GM12878 (cell line): ENCODE data around the gene DNAJB14. TPM values are rescaled to one million over a fixed set of nuclear protein-coding genes. Genes with fewer than 3 reads are reported as not detected.

ENCODE experiments used
- ATAC-seq: fragments of 200-7000 bp; cut with Tn5 transposase; 3 replicates; pipeline ENCODE4 v1.9.1; 2020; ENCODE audit warnings: mild to moderate bottlenecking, moderate library complexity
- BruUV-seq: library from RNA; stranded (reverse); fragments of 400-500 nt; replicated peaks from 2 replicates; lab custom pipeline; 2021; lab: Mats Ljungman, UMichigan
- CTCF ChIA-PET: fragments of 300-600 bp; sonication (Branson Sonifier 250); formaldehyde crosslinking; extraction: SDS; loops from one replicate; lab custom pipeline; 2021; ENCODE audit warnings: inconsistent platforms; lab: Yijun Ruan, JAX
- POLR2A ChIA-PET: fragments of 350-600 bp; formaldehyde crosslinking; extraction: SDS; loops from one replicate; lab custom pipeline; 2021; ENCODE audit warnings: inconsistent platforms; lab: Charles Lee
- RAD21 ChIA-PET: fragments of 300-600 bp; sonication (Branson Sonifier 250); formaldehyde crosslinking; loops from one replicate; lab custom pipeline; 2023; ENCODE audit warnings: antibody characterized with exemption; ENCODE audit not compliant: unreplicated experiment; lab: Charles Lee
- SMC1A ChIA-PET: fragments of 300-600 bp; sonication (Branson Sonifier 250); formaldehyde crosslinking; loops from one replicate; lab custom pipeline; 2023; ENCODE audit not compliant: unreplicated experiment, uncharacterized antibody; lab: Charles Lee
- DNase-seq: peaks from one replicate; pipeline ENCODE4 v3.0.0-alpha.2; 2011; ENCODE audit warnings: low read depth, low spot score
- FAIRE-seq: peaks from 3 replicates; lab custom pipeline; 2011; peaks lifted over from hg19 to GRCh38; lab: Jason Lieb, UNC
- H2AFZ ChIP-seq: 2 replicates; pipeline ENCODE4 v1.6.0; 2011; ENCODE audit warnings: low read depth, low read length, control low read depth; ENCODE audit not compliant: control insufficient read depth
- H3K27ac ChIP-seq: 2 replicates; pipeline ENCODE4 v1.5.1; 2011; ENCODE audit warnings: control low read depth; ENCODE audit not compliant: control insufficient read depth, insufficient read depth
- H3K27me3 ChIP-seq, 2 experiments: replicated peaks in 1 of 2; 2 replicates each; pipeline versions ENCODE4 v1.6.0 to v1.6.1; 2011; ENCODE audit warnings: low read length in 1 of 2; ENCODE audit not compliant: control insufficient read depth in 2 of 2, insufficient read depth in 2 of 2
- H3K36me3 ChIP-seq, 2 experiments: 2 replicates each; pipeline ENCODE4 v1.5.1; 2011; ENCODE audit warnings: low read length in 1 of 2; ENCODE audit not compliant: control insufficient read depth in 2 of 2, insufficient read depth in 2 of 2
- H3K4me1 ChIP-seq: 2 replicates; pipeline ENCODE4 v1.6.1; 2011; ENCODE audit warnings: mild to moderate bottlenecking, low read length, moderate library complexity, mixed read lengths; ENCODE audit not compliant: control insufficient read depth, insufficient read depth
- H3K4me2 ChIP-seq: 2 replicates; pipeline ENCODE4 v1.6.0; 2011; ENCODE audit warnings: control low read depth; ENCODE audit not compliant: control insufficient read depth, insufficient read depth
- H3K4me3 ChIP-seq: fragments of 200-600 bp; sonication (generic); 2 replicates; pipeline ENCODE4 v1.5.1; 2016
- H3K79me2 ChIP-seq: 2 replicates; pipeline ENCODE4 v1.6.0; 2011; ENCODE audit warnings: low read length; ENCODE audit not compliant: control insufficient read depth, insufficient read depth
- H3K9ac ChIP-seq: 2 replicates; pipeline ENCODE4 v1.8.0; 2011; ENCODE audit warnings: low read length, control low read depth, mixed read lengths; ENCODE audit not compliant: control insufficient read depth, insufficient read depth
- H3K9me3 ChIP-seq: replicated peaks from 3 replicates; pipeline ENCODE4 v1.5.1; 2011; ENCODE audit warnings: mild to moderate bottlenecking, low read length; ENCODE audit not compliant: control insufficient read depth, insufficient read depth
- H4K20me1 ChIP-seq: 2 replicates; pipeline ENCODE4 v1.6.0; 2011; ENCODE audit not compliant: control insufficient read depth, insufficient read depth
- BRCA1 ChIP-seq: IDR thresholded peaks from 2 replicates; pipeline ENCODE4 v1.6.1; 2011; ENCODE audit warnings: low read depth, low read length, improper control_type of control experiment
- EP300 ChIP-seq, 2 experiments: fragments of 150-350 bp in 1 of 2; IDR thresholded peaks; 2 replicates each; pipeline ENCODE4 v1.6.1; 2011 to 2012; ENCODE audit warnings: low read depth in 2 of 2, low read length in 2 of 2, borderline replicate concordance in 1 of 2, improper control_type of control experiment in 1 of 2, inconsistent platforms in 1 of 2; ENCODE audit not compliant: control insufficient read depth in 1 of 2
- KDM1A ChIP-seq: fragments of 200-600 bp; sonication (generic); IDR thresholded peaks from 2 replicates; pipeline ENCODE4 v1.6.1; 2016; ENCODE audit warnings: borderline replicate concordance
- LARP7 ChIP-seq: fragments of 450-650 bp; IDR thresholded peaks from 2 replicates; pipeline ENCODE4 v1.6.1; 2017; ENCODE audit warnings: mild to moderate bottlenecking
- PML ChIP-seq: IDR thresholded peaks from 2 replicates; pipeline ENCODE4 v1.6.1; 2012; ENCODE audit warnings: low read length, inconsistent platforms
- PRDM15 ChIP-seq: fragments of 450-650 bp; formaldehyde crosslinking; IDR thresholded peaks from 2 replicates; pipeline ENCODE4 v1.4.0; 2020; ENCODE audit warnings: mild to moderate bottlenecking, moderate library complexity
- RELA ChIP-seq: fragments of 450-650 bp; IDR thresholded peaks from 2 replicates; pipeline ENCODE4 v1.8.0; 2014; ENCODE audit warnings: borderline replicate concordance; ENCODE audit not compliant: partially characterized antibody
- SIX5 ChIP-seq: IDR thresholded peaks from 2 replicates; pipeline ENCODE4 v1.6.1; 2011; ENCODE audit warnings: mild to moderate bottlenecking, low read depth, low read length, moderate library complexity; ENCODE audit not compliant: severe bottlenecking
- STAT3 ChIP-seq: IDR thresholded peaks from 2 replicates; pipeline ENCODE4 v1.6.1; 2011; ENCODE audit warnings: low read depth, low read length, improper control_type of control experiment
- YBX1 ChIP-seq: fragments of 450-650 bp; IDR thresholded peaks from 2 replicates; pipeline ENCODE4 v1.6.1; 2016; ENCODE audit warnings: antibody characterized with exemption
- WGBS: methylation state at CpG from one replicate; pipeline ENCODE4 v1.1.6; 2016; ENCODE audit warnings: low lambda C conversion rate; ENCODE audit not compliant: insufficient replicate concordance, insufficient coverage; ENCODE audit errors: missing lambda C conversion rate; 5-methylcytosine and 5-hydroxymethylcytosine counted together
- in situ Hi-C: fragments of 300-500 bp; cut with MboI; formaldehyde crosslinking; loops from 9 replicates; pipeline ENCODE4 v1.14.3; 2018; ENCODE audit warnings: mixed read lengths
- intact Hi-C: fragments of 100-400 bp; cut with micrococcal nuclease; formaldehyde crosslinking; loops from one replicate; pipeline ENCODE4 v1.14.2; 2022; ENCODE audit not compliant: unreplicated experiment
- polyA plus RNA-seq, 11 experiments: library from polyadenylated mRNA; depleted of rRNA in 4 of 11; unstranded in 6 of 11; stranded (reverse) in 5 of 11; fragments of >200 nt; fragmentation: Nextera tagmentation in 4 of 11; fragmentation: Illumina TruSeq in 1 of 11; extraction: Ambion mirVana in 4 of 11; extraction: Trizol in 1 of 11; gene quantifications; 1 replicate in 1 of 11; 2 replicates in 10 of 11; pipeline versions ENCODE4 v1.2.1 to v1.2.3, GENCODE V29; 2011 to 2016; ENCODE audit warnings: inconsistent platforms in 2 of 11, missing spikeins in 2 of 11, low read depth in 1 of 11
- total RNA-seq, 4 experiments: library from RNA; depleted of rRNA in 3 of 4; stranded (reverse); fragments of >200 nt in 3 of 4; fragmentation: Illumina TruSeq in 1 of 4; extraction: Trizol in 1 of 4; gene quantifications; 2 replicates each; pipeline versions ENCODE4 v1.2.1 to v1.2.3, GENCODE V29; 2013 to 2021

The DNAJB14 gene
- total and polyA plus RNA-seq, 10 of the 15 experiments (the other 5 are each of a cell fraction or from before 2014, with no cell fraction given): 9.5 to 49.2 (median 27.8) TPM

- TF ChIP-seq EP300 (IDR thresholded peaks at IDR 0.05; ENCODE audit: borderline replicate concordance in 1 of 2, control insufficient read depth in 1 of 2, low read depth in 2 of 2, low read length in 2 of 2) (no peak), SIX5 (no peak), LARP7 (no peak), RELA (no peak), BRCA1 (no peak), KDM1A (no peak)
Observed at GRCh38 chr4:99878604-99879003, 67.8 kb downstream of the DNAJB14 start (continued).

DNA sequence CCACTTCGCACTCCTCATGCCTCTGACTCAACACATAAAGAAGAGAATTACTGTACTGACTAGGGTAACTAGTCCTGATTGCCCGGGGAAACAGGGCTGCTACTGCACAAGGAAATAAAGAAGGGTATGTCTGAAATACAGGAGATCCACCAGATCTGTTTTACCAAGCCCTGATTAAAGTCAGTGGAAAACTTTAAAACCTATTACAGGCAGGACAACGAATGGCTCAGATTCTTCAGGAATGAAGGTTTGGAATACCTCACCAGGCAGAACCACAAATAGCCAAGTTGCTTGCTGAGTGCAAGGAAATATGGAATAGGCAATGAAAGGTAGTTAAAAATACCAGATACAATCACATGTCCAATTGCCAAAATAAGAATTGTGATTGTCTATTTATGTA is 69.5 kb downstream of the DNAJB14 start:
- H3K4me3 ChIP-seq: no peak overlapping the region
- 77% methylated on average over 3 of the region's 3 CpGs for WGBS
- intact Hi-C loops: no loop called here
- DNase-seq: no peak
- H2AFZ ChIP-seq: no peak overlapping the region
- H3K9me3 ChIP-seq: no peaks in the 10 kb centered on the region
- RAD21 ChIA-PET: no interaction called here
- in situ Hi-C loops: no loop called here
- no peaks in the 10 kb centered on the region for H3K4me1 ChIP-seq
- H3K4me2 ChIP-seq: no peak overlapping the region
- CTCF ChIA-PET: no interaction called here
- peaks cover 5 to 18% of the 10 kb centered on the region in 2 experiments for H3K36me3 ChIP-seq
- SMC1A ChIA-PET: no interaction called here
- no peak for FAIRE-seq
- no peak for TF ChIP-seq SIX5
- no peak for TF ChIP-seq STAT3
- TF ChIP-seq PRDM15 (CRISPR knock-in tag): no peak
- no peak for TF ChIP-seq PML
- no peak for TF ChIP-seq YBX1
- H3K27me3 ChIP-seq: no peaks in the 10 kb centered on the region
- no peaks in the 10 kb centered on the region for H3K79me2 ChIP-seq
- POLR2A ChIA-PET: no interaction called here
- no peak; the same call in 2 of the 3 replicates for ATAC-seq
- no peaks in the 10 kb centered on the region for H4K20me1 ChIP-seq
- no peak overlapping the region for H3K9ac ChIP-seq
- no TSS peak for BruUV-seq
- H3K27ac ChIP-seq: no peak overlapping the region
